NCI-H510A (cell line): ENCODE data around the gene GRAMD2A.

ENCODE experiments used
- DNase-seq: peaks from one replicate; lab custom pipeline; 2025; lab: John Stamatoyannopoulos, UW

GRAMD2A gene

DNA sequence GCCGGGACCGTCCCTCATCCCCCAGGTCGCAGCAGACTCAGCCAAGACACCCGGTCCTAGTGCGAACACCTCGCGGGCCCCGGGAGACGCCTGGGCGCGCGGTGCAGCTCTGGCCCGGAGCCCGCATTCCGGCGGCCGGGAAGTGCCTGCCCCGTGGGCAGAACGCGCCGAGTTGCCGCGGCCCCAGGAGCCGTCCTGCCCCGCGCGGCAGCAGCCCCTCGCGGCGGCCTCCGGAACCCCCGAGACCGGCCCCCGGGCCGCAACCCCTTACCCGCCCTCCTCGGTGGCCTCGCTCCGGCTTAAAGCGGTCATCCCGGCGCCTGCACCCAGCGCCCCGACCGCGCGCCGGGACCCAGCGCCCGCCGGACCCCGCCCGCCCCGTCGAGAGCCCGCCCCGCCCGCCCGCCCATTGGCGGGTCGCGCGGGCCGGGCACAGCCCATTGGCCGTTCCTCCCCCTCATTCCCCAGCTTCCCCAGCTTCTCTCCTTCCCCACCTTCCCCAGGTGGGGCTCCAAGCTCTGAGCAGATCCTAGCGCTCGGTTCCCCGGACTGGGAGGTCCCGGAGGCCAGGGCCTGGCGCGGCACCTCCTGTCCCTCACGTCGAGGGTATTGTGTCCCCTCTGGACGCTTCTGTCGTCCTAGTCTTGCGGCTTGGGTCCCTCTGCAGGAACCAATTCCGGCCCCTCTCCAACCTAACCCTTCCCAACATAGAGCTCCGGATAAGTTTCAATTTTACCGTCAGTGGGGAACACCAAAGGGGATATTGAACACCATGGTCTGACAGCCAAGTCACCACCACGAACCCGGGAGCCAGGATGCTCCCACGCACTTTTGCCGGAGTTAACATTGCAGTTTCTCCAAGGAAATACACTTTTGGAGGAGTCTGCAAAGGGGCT, at the start of gene GRAMD2A:
Gene GRAMD2A, minus strand, starts transcription at position 328 of the 896 bp plus-strand sequence.
- peak; percentile 61 for DNase-seq

GRCh38 chr15:72242775-72243370, 45.3 kb upstream of the GRAMD2A start:
- no peak for DNase-seq

GRCh38 chr15:72239652-72240051, 42.1 kb upstream of the GRAMD2A start:
- DNase-seq = no peak

DNA sequence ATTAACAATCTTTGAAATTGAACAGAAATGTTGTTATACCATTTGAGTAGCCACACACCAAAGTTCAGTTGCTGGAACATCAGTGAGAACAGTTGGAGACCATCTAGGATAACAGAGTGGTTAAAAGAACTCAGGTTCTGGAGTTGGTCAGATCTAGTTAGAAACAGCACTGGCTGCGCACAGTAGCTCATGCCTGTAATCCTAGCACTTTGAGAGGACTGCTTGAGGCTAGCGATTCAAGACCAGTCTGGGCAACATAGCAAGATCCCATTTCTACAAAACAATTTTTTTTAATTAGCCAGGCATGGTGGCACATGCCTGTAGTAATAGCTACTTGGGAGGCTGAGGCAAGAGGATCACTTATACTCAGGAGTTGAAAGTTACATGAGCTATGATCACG, 41.0 kb upstream of the GRAMD2A start:
- no peak for DNase-seq

GRCh38 chr15:72237853-72238224, 40.3 kb upstream of the GRAMD2A start:
- DNase-seq = no peak

GRCh38 chr15:72237029-72237852, 39.7 kb upstream of the GRAMD2A start:
- no peak for DNase-seq

DNA sequence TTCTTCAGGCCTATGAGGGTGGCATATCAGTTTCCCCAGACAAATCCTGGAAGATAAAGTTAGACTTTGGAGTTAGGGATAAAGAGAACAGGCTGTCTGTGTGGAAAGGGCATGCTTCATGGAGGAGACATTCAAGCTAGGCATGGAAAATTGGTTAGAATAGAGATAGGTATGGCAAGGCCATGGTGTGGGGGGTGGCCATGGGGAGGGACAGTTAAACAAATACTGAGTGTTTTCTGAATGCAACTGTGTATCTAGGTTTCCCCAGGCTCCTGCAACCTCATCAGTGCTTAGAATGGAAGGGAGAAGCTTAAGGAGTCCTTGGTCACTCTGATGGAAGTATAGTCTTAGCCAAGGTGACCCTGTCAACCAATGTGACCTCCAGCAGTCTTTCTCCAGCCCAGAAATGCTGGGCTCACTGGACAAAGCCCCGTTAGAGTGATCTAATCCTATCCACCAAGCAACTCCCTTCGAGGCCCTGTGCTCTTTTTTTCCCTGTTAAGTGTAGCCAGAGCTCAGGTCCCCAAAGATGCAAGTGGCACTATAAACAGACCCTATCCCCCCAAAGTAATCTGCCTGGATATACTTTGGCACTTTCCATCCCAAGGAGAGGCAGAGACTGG, 38.9 kb upstream of the GRAMD2A start:
- DNase-seq = no peak

DNA sequence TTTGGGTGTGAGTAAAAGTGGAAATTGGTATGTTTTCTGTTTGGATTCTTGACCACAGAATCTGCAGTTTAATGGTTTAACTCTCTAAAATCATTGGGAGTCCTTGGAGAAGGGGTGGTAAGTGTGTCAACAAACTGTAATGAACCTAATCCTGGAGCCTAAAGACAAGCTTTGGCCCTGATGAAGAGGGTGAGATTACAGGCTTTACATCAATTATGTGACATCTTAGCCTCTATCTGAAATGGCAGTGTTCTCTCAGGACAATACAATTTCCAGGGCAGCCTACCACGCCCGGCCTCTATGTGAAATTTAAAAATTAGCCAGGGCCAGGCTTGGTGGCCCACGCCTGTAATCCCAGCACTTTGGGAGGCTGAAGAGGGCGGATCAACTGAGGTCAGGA, 37.7 kb upstream of the GRAMD2A start:
- no peak for DNase-seq

GRCh38 chr15:72233769-72234168, 36.2 kb upstream of the GRAMD2A start:
- DNase-seq = no peak

- DNase-seq = peak; percentile 29
Observed at GRCh38 chr15:72231833-72232478, 34.4 kb upstream of the GRAMD2A start.

- DNase-seq = peak; percentile 95
Observed at GRCh38 chr15:72231066-72231832, 33.7 kb upstream of the GRAMD2A start, which contains the start of gene PKM. Gene PKM, minus strand, starts transcription at chr15:72231190. Its CDS starts 12,093 bp downstream, at chr15:72219097.

- peak; percentile 74 for DNase-seq
Observed at GRCh38 chr15:72230197-72231065, 32.8 kb upstream of the GRAMD2A start.

GRCh38 chr15:72229947-72230196, 32.3 kb upstream of the GRAMD2A start:
- DNase-seq = no peak

DNA sequence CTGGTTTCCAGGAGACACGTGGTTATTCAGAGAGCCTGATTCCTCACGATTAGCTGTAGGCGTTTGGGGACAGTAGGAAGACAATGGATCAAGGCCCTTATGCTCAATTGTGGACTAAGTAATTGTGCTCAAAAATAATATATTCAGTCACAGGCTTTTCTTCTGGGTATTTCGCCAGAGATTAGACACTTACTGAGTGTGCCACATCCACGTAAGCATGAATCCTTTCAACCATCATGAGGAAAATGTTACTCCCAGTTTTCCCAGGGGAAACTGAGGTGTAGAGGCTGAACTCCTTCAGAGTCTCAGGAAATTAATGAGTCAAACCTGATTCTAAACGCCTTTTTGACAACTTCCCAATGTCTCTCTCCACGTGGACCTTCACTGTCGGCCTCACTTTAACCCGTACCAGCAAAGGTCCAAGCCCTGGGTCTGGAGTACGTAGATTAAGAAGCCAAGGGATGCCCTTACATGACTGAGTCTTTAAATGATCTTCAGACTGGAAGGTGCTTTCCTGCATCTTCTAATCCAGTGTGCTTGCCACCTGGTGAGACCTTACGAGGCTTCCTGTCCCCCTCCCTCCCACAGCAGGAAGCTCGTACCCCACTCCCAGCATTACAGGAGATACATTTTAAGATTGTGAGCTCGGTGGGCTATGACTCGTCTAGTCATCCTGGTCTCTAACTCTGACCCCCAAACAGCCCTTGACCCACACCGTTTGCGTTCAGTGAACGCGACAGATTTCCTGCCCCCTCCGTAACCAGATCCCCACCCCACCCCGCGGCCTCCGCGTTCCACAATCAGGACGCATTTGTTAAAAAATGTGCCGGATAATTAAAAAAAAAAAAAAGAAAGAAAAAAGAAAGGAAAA, 31.7 kb upstream of the GRAMD2A start:
- DNase-seq = no peak

- no peak for DNase-seq
Observed at GRCh38 chr15:72227720-72228119, 30.1 kb upstream of the GRAMD2A start.

- no peak for DNase-seq
Observed at GRCh38 chr15:72227192-72227586, 29.6 kb upstream of the GRAMD2A start.

GRCh38 chr15:72223278-72223677, 25.7 kb upstream of the GRAMD2A start:
- DNase-seq = no peak

- no peak for DNase-seq
Observed at GRCh38 chr15:72222393-72222792, 24.8 kb upstream of the GRAMD2A start.

DNA sequence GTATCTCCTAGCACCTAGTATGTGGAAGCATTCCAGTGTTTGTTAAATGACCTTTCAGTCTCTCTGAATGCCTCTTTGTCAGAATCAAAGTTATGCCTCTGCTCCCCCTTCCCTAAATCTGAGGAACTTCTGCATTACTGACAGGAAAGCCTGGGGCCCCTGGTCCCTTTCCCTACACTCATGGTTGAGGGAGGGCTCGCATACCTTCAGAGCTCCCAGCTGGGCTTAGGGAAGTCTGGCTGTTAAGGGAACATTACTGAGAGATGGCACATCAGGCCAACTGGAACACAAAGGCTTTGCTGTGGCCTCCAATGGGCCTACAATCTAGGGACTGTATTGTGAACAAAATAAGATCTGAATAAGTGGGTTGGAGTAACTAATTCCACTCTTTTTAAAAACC, 23.1 kb upstream of the GRAMD2A start:
- DNase-seq = no peak
